BE2C (cell line): ENCODE data around the gene FBN3.
"Not testable (repeated sequence)": the region's sequence is repeated elsewhere in the genome, so short reads cannot be mapped to it uniquely, and the experiment has no call there.

Experiments
- DNase-seq: peaks from one replicate; pipeline ENCODE4 v3.0.0-alpha.2; 2020
- H3K27me3 ChIP-seq: fragments of 250-450 bp; sonication (Bioruptor Pico); 2 replicates; pipeline ENCODE4 v1.5.1; 2020; ENCODE audit warnings: mild to moderate bottlenecking
- H3K36me3 ChIP-seq: fragments of 250-450 bp; sonication (Bioruptor Pico); 2 replicates; pipeline ENCODE4 v1.5.1; 2020; ENCODE audit warnings: mild to moderate bottlenecking
- H3K4me1 ChIP-seq: fragments of 250-450 bp; sonication (Bioruptor Pico); 2 replicates; pipeline ENCODE4 v1.5.1; 2020
- H3K4me3 ChIP-seq: 2 replicates; pipeline ENCODE4 v1.5.1; 2011; ENCODE audit warnings: low read depth, low read length
- H3K9me3 ChIP-seq: fragments of 250-450 bp; sonication (Bioruptor Pico); 2 replicates; pipeline ENCODE4 v1.5.1; 2020
- TF ChIP-seq, protein P1 (sequence below): IDR thresholded peaks from 2 replicates; pipeline ENCODE4 v1.5.1; 2012; ENCODE audit warnings: mild to moderate bottlenecking, low read depth, low read length

The FBN3 gene

GRCh38 chr19:8109890-8110662, 39.3 kb downstream of the FBN3 start:
- Histone ChIP-seq H3K9me3 (no peaks in the 10 kb centered on the region), H3K4me3 (no peak overlapping the region), H3K36me3 (no peaks in the 10 kb centered on the region), H3K27me3 (no peaks in the 10 kb centered on the region; the same call in 1 of the 2 replicates), H3K4me1 (no peaks in the 10 kb centered on the region)
- TF ChIP-seq, protein P1, sequence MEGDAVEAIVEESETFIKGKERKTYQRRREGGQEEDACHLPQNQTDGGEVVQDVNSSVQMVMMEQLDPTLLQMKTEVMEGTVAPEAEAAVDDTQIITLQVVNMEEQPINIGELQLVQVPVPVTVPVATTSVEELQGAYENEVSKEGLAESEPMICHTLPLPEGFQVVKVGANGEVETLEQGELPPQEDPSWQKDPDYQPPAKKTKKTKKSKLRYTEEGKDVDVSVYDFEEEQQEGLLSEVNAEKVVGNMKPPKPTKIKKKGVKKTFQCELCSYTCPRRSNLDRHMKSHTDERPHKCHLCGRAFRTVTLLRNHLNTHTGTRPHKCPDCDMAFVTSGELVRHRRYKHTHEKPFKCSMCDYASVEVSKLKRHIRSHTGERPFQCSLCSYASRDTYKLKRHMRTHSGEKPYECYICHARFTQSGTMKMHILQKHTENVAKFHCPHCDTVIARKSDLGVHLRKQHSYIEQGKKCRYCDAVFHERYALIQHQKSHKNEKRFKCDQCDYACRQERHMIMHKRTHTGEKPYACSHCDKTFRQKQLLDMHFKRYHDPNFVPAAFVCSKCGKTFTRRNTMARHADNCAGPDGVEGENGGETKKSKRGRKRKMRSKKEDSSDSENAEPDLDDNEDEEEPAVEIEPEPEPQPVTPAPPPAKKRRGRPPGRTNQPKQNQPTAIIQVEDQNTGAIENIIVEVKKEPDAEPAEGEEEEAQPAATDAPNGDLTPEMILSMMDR: no peak
- DNase-seq: no peak

- TF ChIP-seq, protein P1: no peak
- Histone ChIP-seq H3K36me3 (no peaks in the 10 kb centered on the region), H3K4me1 (no peaks in the 10 kb centered on the region), H3K4me3 (no peak overlapping the region), H3K27me3 (no peaks in the 10 kb centered on the region; the same call in 1 of the 2 replicates), H3K9me3 (no peaks in the 10 kb centered on the region)
- no peak for DNase-seq
These were observed 39.9 kb downstream of the FBN3 start for GRCh38 chr19:8109455-8109854.

- no peaks in the 10 kb centered on the region for H3K4me1 ChIP-seq
- no peak overlapping the region for H3K4me3 ChIP-seq
- no peaks in the 10 kb centered on the region; the same call in 1 of the 2 replicates for H3K27me3 ChIP-seq
- TF ChIP-seq, protein P1: no peak
- no peaks in the 10 kb centered on the region for H3K36me3 ChIP-seq
- no peaks in the 10 kb centered on the region for H3K9me3 ChIP-seq
- no peak for DNase-seq
These were observed 40.6 kb downstream of the FBN3 start for GRCh38 chr19:8108560-8109445.

GRCh38 chr19:8107301-8107903, 42.0 kb downstream of the FBN3 start:
- Histone ChIP-seq H3K4me3 (no peak overlapping the region), H3K36me3 (no peaks in the 10 kb centered on the region), H3K27me3 (no peaks in the 10 kb centered on the region; the same call in 1 of the 2 replicates), H3K4me1 (no peaks in the 10 kb centered on the region), H3K9me3 (no peaks in the 10 kb centered on the region)
- TF ChIP-seq, protein P1: no peak
- DNase-seq: no peak

- H3K4me3 ChIP-seq: no peak overlapping the region
- TF ChIP-seq, protein P1: no peak
- no peak for DNase-seq
- no peaks in the 10 kb centered on the region; the same call in 1 of the 2 replicates for H3K27me3 ChIP-seq
- no peaks in the 10 kb centered on the region for H3K36me3 ChIP-seq
- H3K4me1 ChIP-seq: no peaks in the 10 kb centered on the region
- H3K9me3 ChIP-seq: no peaks in the 10 kb centered on the region
These were observed 43.9 kb downstream of the FBN3 start for GRCh38 chr19:8105471-8105870.

DNA sequence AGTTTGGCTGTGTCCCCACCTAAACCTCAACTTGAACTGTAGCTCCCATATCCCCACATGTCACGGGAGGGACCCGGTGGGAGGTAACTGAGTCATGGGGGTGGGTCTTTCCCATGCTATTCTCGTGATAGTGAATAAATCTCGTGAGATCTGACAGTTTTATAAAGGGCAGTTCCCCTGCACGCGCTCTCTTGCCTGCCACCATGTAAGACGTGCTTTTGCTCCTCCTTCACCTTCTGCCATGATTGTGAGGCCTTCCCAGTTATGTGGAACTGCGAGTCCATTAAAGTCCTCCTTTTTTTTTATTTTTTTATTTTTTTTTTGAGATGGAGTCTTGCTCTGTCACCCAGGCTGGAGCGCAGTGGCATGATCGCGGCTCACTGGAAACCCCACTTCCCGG, 47.5 kb downstream of the FBN3 start:
- not testable (repeated sequence) for H3K36me3 ChIP-seq, H3K4me3 ChIP-seq, H3K9me3 ChIP-seq, H3K4me1 ChIP-seq, DNase-seq, H3K27me3 ChIP-seq
